Gastrocnemius medialis (tissue), 4 donors: ENCODE measurements around the gene RERE. TPM values are rescaled to one million over a fixed set of nuclear protein-coding genes. Genes with fewer than 3 reads are reported as not detected.

ENCODE experiments used
- ATAC-seq, 2 donors: fragments of 150-250 bp; one replicate each; pipeline ENCODE4 v1.9.1; 2016
- DNase-seq, 2 donors: peaks; one replicate each; pipeline ENCODE4 v3.0.0-alpha.2; 2019
- H3K27ac ChIP-seq, 4 donors: fragments of 200-600 bp; sonication (generic); 1 replicate in 1 of 4; 2 replicates in 3 of 4; pipeline ENCODE4 v1.5.1; 2016 to 2018; ENCODE audit warnings: mild to moderate bottlenecking in 2 of 4, moderate library complexity in 1 of 4
- H3K27me3 ChIP-seq, 3 donors: fragments of 200-600 bp; sonication (generic) in 2 of 3; 1 replicate in 1 of 3; 2 replicates in 2 of 3; pipeline versions ENCODE4 v1.5.1 to v1.6.0; 2016 to 2019; ENCODE audit warnings: mild to moderate bottlenecking in 1 of 3, moderate library complexity in 1 of 3
- H3K36me3 ChIP-seq, 2 donors: fragments of 200-600 bp; sonication (generic) in 1 of 2; one replicate each; pipeline ENCODE4 v1.5.1; 2017 to 2018
- H3K4me1 ChIP-seq, 2 donors: fragments of 200-600 bp; sonication (generic) in 1 of 2; one replicate each; pipeline ENCODE4 v1.5.1; 2016 to 2017; ENCODE audit warnings: mild to moderate bottlenecking in 2 of 2
- H3K4me3 ChIP-seq, 4 donors: fragments of 200-600 bp; sonication (generic) in 3 of 4; 1 replicate in 1 of 4; 2 replicates in 3 of 4; pipeline ENCODE4 v1.5.1; 2016 to 2019; ENCODE audit warnings: mild to moderate bottlenecking in 2 of 4
- H3K9me3 ChIP-seq, 3 donors: fragments of 200-600 bp; sonication (generic) in 2 of 3; 1 replicate in 1 of 3; 2 replicates in 2 of 3; pipeline ENCODE4 v1.5.1; 2016 to 2019
- POLR2A ChIP-seq, 2 donors: fragments of 450-650 bp; IDR thresholded peaks; one replicate each; pipeline ENCODE4 v1.6.1; 2017; ENCODE audit warnings: antibody characterized with exemption in 2 of 2, mild to moderate bottlenecking in 2 of 2, moderate library complexity in 2 of 2
- in situ Hi-C, 4 donors: fragments of 200-750 bp; cut with MboI; loops; one replicate each; pipeline versions ENCODE4 v1.15.0 to v1.8.0; 2017; ENCODE audit warnings: low sequenced_read_pairs in 4 of 4
- intact Hi-C: fragments of 100-400 bp; cut with DNase I; formaldehyde crosslinking; loops from one replicate; pipeline ENCODE4 v1.15.1; 2023; ENCODE audit warnings: low total_unique reads
- total RNA-seq, 4 donors: library from RNA; depleted of rRNA; stranded (reverse); fragments of >200 nt; gene quantifications; one replicate each; pipeline versions ENCODE4 v1.1.0 to v1.2.3, GENCODE V29; 2016
- TF ChIP-seq, protein P1 (sequence below), 5 experiments: fragments of 450-650 bp in 3 of 5; fragments of 200-600 bp in 2 of 5; sonication (generic) in 2 of 5; IDR thresholded peaks in 4 of 5; conservative IDR thresholded peaks in 1 of 5; 1 replicate in 4 of 5; 2 replicates in 1 of 5; pipeline ENCODE4 v1.5.1; 2016 to 2019; ENCODE audit warnings: antibody characterized with exemption in 5 of 5, mild to moderate bottlenecking in 3 of 5, moderate library complexity in 3 of 5

RERE gene
- total RNA-seq, 4 donors from 2014 or later: 60.8 to 106 (median 102) TPM

DNA sequence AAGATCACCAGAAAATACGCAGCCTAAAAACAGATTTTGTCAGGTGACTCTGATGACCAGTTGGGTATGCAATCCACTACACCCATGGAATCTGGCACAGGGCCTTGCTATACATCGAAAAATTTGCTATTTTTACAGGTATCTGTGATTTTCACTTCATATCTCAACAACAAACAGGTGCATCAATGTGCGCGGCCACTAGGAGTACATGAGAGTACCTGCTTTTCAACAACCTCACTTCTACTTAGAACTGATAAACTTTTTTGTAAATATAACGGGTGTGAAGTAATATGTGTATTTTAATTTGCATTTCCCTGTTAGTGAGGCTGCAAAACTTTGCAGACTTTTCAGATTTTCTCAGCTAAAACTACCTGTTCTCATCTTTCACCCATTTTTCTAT is 418.8 kb downstream of the RERE start:
- no peaks in the 10 kb centered on the region for H3K9me3 ChIP-seq
- H3K27me3 ChIP-seq: no peaks in the 10 kb centered on the region
- intact Hi-C loops (loop anchor here (1.0 kb wide), 1 partner anchor 14 kb away; no protein-coding TSS in a partner anchor), in situ Hi-C loops (no loop called here)
- H3K27ac ChIP-seq: peak overlapping the region; percentile 86 to 92 (median 88)
- DNase-seq: no peak
- peaks cover 0 to 8% of the 10 kb centered on the region in 2 donors for H3K36me3 ChIP-seq
- H3K4me1 ChIP-seq: peaks cover 87 to 95% of the 10 kb centered on the region in 2 donors
- no peak overlapping the region for H3K4me3 ChIP-seq
- ATAC-seq: no peak
- no peak for TF ChIP-seq POLR2A (IDR thresholded peaks at IDR 0.05)
- TF ChIP-seq, protein P1, sequence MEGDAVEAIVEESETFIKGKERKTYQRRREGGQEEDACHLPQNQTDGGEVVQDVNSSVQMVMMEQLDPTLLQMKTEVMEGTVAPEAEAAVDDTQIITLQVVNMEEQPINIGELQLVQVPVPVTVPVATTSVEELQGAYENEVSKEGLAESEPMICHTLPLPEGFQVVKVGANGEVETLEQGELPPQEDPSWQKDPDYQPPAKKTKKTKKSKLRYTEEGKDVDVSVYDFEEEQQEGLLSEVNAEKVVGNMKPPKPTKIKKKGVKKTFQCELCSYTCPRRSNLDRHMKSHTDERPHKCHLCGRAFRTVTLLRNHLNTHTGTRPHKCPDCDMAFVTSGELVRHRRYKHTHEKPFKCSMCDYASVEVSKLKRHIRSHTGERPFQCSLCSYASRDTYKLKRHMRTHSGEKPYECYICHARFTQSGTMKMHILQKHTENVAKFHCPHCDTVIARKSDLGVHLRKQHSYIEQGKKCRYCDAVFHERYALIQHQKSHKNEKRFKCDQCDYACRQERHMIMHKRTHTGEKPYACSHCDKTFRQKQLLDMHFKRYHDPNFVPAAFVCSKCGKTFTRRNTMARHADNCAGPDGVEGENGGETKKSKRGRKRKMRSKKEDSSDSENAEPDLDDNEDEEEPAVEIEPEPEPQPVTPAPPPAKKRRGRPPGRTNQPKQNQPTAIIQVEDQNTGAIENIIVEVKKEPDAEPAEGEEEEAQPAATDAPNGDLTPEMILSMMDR (IDR thresholded peaks at IDR 0.05 in 4 of 5, conservative IDR thresholded peaks at IDR 0.05 in 1 of 5): peak in 3 of 5 experiments; percentile 22 to 31 (median 26)

DNA sequence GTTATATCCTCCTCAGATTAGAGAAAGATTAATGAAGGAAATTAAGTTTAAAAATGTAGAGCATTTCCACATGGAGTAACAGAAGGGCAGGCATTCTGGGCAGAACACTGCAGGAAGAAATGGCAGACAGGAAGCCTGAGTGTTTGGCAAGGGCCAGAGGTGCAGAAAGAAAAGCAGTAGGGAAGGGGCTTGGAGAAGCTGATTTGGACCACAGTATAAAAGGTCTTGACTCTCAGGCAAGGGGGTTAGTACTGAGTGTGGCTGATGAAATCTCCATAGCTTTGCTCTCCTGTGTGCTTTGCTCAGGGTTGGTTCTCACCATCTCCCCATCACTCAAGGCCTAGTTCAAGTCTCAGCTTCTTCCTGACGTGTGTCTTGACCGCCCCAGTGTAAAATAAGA is 419.4 kb downstream of the RERE start:
- in situ Hi-C loops: no loop called here
- H3K9me3 ChIP-seq: no peaks in the 10 kb centered on the region
- H3K4me3 ChIP-seq: peak overlapping the region in 1 of 4 donors; percentile 7
- TF ChIP-seq POLR2A (IDR thresholded peaks at IDR 0.05): no peak
- TF ChIP-seq, protein P1 (IDR thresholded peaks at IDR 0.05 in 4 of 5, conservative IDR thresholded peaks at IDR 0.05 in 1 of 5): no peak
- H3K36me3 ChIP-seq: peaks cover 0 to 8% of the 10 kb centered on the region in 2 donors
- H3K27ac ChIP-seq: peak overlapping the region; percentile 86 to 92 (median 88)
- DNase-seq (no peak), ATAC-seq (no peak)
- no peaks in the 10 kb centered on the region for H3K27me3 ChIP-seq
- H3K4me1 ChIP-seq: peaks cover 86 to 96% of the 10 kb centered on the region in 2 donors
- intact Hi-C loops: loop anchor here (1.0 kb wide), 1 partner anchor 14 kb away; no protein-coding TSS in a partner anchor

DNA sequence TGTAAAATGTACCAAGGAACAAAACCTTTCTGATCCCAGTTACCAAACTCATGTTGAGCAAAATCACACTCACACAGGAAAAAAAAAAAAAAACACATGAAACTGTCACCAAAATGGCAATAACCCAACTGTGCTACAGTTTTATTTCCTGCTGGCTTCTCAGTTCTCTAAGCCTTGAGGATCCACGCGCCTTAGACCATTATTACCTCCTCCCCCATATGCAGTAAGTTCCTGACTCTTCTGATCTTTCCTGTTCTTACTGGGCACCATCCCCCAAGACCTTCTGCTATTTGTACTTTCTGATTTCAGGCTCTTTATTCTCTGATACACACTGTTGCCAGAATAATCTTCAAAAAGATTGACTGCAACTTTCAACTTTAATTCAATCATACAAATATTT is 419.9 kb downstream of the RERE start:
- TF ChIP-seq, protein P1 (IDR thresholded peaks at IDR 0.05 in 4 of 5, conservative IDR thresholded peaks at IDR 0.05 in 1 of 5): no peak
- no peak for TF ChIP-seq POLR2A (IDR thresholded peaks at IDR 0.05)
- peaks cover 0 to 8% of the 10 kb centered on the region in 2 donors for H3K36me3 ChIP-seq
- H3K9me3 ChIP-seq: no peaks in the 10 kb centered on the region
- peak overlapping the region in 3 of 4 donors; percentile 5 to 22 (median 7) for H3K4me3 ChIP-seq
- DNase-seq: no peak
- in situ Hi-C loops: no loop called here
- peak overlapping the region; percentile 86 to 92 (median 88) for H3K27ac ChIP-seq
- H3K4me1 ChIP-seq: peaks cover 86 to 96% of the 10 kb centered on the region in 2 donors
- H3K27me3 ChIP-seq: no peaks in the 10 kb centered on the region
- intact Hi-C loops: loop anchor here (2.0 kb wide), 1 partner anchor 25 kb away; no protein-coding TSS in a partner anchor
- peak; percentile 19 to 26 for ATAC-seq

DNA sequence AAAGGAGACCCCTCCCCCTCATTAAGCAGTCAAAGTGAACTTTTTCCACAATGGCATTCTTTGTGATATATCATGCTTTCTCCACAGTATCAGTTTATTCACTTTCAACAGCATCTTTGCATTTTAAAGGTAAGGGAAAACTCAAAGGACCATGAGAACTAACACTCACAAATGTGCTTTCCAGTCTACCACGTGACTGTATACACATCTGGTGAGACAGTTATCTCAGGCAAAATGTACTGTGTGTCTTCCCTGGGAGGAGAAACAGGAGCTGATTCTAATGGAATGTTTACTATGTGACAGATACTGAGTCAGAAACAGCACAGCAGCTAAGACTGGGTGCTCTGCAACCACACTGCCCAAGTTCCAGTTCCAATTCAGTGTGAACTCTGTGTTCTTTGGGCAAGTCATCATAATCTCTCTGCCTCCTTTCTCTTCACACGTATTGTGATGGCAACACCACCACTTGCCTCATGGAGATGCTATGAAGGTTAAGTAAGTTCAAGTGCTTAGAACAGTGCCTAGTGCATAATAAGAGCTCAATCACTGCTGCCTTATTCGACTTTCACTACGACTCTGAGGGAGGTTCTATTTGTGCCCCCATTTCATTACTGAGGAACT is 420.5 kb downstream of the RERE start:
- no peaks in the 10 kb centered on the region for H3K27me3 ChIP-seq
- H3K4me3 ChIP-seq: peak overlapping the region in 3 of 4 donors; percentile 5 to 22 (median 7)
- H3K4me1 ChIP-seq: peaks cover 87 to 96% of the 10 kb centered on the region in 2 donors
- in situ Hi-C loops (no loop called here), intact Hi-C loops (loop anchor here (2.0 kb wide), 1 partner anchor 26 kb away; no protein-coding TSS in a partner anchor)
- TF ChIP-seq, protein P1 (IDR thresholded peaks at IDR 0.05 in 4 of 5, conservative IDR thresholded peaks at IDR 0.05 in 1 of 5): no peak
- TF ChIP-seq POLR2A (IDR thresholded peaks at IDR 0.05): peak in 1 of 2 donors; percentile 58
- ATAC-seq (peak; percentile 92 to 94), DNase-seq (peak; percentile 87 to 88)
- H3K9me3 ChIP-seq: no peaks in the 10 kb centered on the region
- H3K36me3 ChIP-seq: peaks cover 0 to 8% of the 10 kb centered on the region in 2 donors
- peak overlapping the region; percentile 86 to 92 (median 88) for H3K27ac ChIP-seq
